ENCODE measurements around the gene C2orf69. TPM values are rescaled to one million over a fixed set of nuclear protein-coding genes. Genes with fewer than 3 reads are reported as not detected.

The C2orf69 gene
- total and polyA plus RNA-seq, 2 of the 13 experiments (the other 11 are each of a cell fraction or from before 2014, with no cell fraction given), result 4.8 to 19.3 TPM

- TF ChIP-seq ZNF276 (CRISPR knock-in tag; IDR thresholded peaks at IDR 0.05; ENCODE audit: low read depth), result 0 out of 2 replicates have a peak, but pooled peaks have one; percentile 14
- TF ChIP-seq ZNF569 (CRISPR knock-in tag; IDR thresholded peaks at IDR 0.05; ENCODE audit: borderline replicate concordance), result no peak; the same call in 1 of the 2 replicates
- TF ChIP-seq MED1 (CRISPR knock-in tag; IDR thresholded peaks at IDR 0.05), result peak; percentile 65
- no peak for TF ChIP-seq GRHL1 (CRISPR knock-in tag; conservative IDR thresholded peaks at IDR 0.05)
- no peak for TF ChIP-seq FOXP1 (IDR thresholded peaks at IDR 0.05)
- TF ChIP-seq FOXP1 (CRISPR knock-in tag; IDR thresholded peaks at IDR 0.05), result no peak
- peak; percentile 91 for TF ChIP-seq MYC (CRISPR knock-in tag; IDR thresholded peaks at IDR 0.05; ENCODE audit: borderline replicate concordance)
- peak; percentile 96 for TF ChIP-seq ARID2 (CRISPR knock-in tag; IDR thresholded peaks at IDR 0.05; ENCODE audit: borderline replicate concordance)
- TF ChIP-seq, protein P1, sequence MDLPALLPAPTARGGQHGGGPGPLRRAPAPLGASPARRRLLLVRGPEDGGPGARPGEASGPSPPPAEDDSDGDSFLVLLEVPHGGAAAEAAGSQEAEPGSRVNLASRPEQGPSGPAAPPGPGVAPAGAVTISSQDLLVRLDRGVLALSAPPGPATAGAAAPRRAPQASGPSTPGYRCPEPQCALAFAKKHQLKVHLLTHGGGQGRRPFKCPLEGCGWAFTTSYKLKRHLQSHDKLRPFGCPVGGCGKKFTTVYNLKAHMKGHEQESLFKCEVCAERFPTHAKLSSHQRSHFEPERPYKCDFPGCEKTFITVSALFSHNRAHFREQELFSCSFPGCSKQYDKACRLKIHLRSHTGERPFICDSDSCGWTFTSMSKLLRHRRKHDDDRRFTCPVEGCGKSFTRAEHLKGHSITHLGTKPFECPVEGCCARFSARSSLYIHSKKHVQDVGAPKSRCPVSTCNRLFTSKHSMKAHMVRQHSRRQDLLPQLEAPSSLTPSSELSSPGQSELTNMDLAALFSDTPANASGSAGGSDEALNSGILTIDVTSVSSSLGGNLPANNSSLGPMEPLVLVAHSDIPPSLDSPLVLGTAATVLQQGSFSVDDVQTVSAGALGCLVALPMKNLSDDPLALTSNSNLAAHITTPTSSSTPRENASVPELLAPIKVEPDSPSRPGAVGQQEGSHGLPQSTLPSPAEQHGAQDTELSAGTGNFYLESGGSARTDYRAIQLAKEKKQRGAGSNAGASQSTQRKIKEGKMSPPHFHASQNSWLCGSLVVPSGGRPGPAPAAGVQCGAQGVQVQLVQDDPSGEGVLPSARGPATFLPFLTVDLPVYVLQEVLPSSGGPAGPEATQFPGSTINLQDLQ (CRISPR knock-in tag; IDR thresholded peaks at IDR 0.05), result no peak
- TF ChIP-seq CEBPZ (IDR thresholded peaks at IDR 0.05; ENCODE audit: low read length), result no peak
- no peak for TF ChIP-seq TBP (CRISPR knock-in tag; IDR thresholded peaks at IDR 0.05)
- TF ChIP-seq MXD3 (CRISPR knock-in tag; IDR thresholded peaks at IDR 0.05), result peak; percentile 83
- 0 out of 2 replicates have a peak, but pooled peaks have one; percentile 37 for TF ChIP-seq ZNF670 (CRISPR knock-in tag; IDR thresholded peaks at IDR 0.05; ENCODE audit: borderline replicate concordance)
- TF ChIP-seq PPARG (CRISPR knock-in tag; conservative IDR thresholded peaks at IDR 0.05), result 0 out of 2 replicates have a peak, but pooled peaks have one; percentile 22
- TF ChIP-seq MXD4 (CRISPR knock-in tag; IDR thresholded peaks at IDR 0.05), result peak; percentile 77; the same call in 1 of the 2 replicates
- peak; percentile 99 for TF ChIP-seq PHF8 (CRISPR knock-in tag; IDR thresholded peaks at IDR 0.05)
- TF ChIP-seq CENPX (CRISPR knock-in tag; IDR thresholded peaks at IDR 0.05), result no peak
- TF ChIP-seq ZFYVE20 (CRISPR knock-in tag; IDR thresholded peaks at IDR 0.05; ENCODE audit: borderline replicate concordance, low read depth), result no peak
- TF ChIP-seq ZNF33A (CRISPR knock-in tag; IDR thresholded peaks at IDR 0.05; ENCODE audit: borderline replicate concordance), result no peak
These were observed at the start of gene C2orf69 (continued) for GRCh38 chr2:199911052-199911876.

Data from HepG2 (cell line).